Skin epidermis (tissue), 12 donors: ENCODE measurements around the gene APOD.
"Not testable (repeated sequence)": the region's sequence is repeated elsewhere in the genome, so short reads cannot be mapped to it uniquely, and the experiment has no call there.

Experiments
- H3K27ac ChIP-seq, 21 experiments: fragments of 200-600 bp; sonication (generic) in 11 of 21; one replicate each; pipeline ENCODE4 v1.5.0; 2020; ENCODE audit warnings: mild to moderate bottlenecking in 3 of 21, inconsistent platforms in 2 of 21, moderate library complexity in 2 of 21
- H3K4me3 ChIP-seq, 7 experiments: fragments of 200-600 bp; sonication (generic) in 2 of 7; one replicate each; pipeline ENCODE4 v1.5.0; 2020; ENCODE audit warnings: inconsistent platforms in 2 of 7, mild to moderate bottlenecking in 2 of 7, moderate library complexity in 1 of 7

APOD gene

GRCh38 chr3:195591220-195591619, 7.5 kb upstream of the APOD start:
- Histone ChIP-seq H3K27ac (no peak overlapping the region), H3K4me3 (no peak overlapping the region)

GRCh38 chr3:195590381-195590780, 6.6 kb upstream of the APOD start:
- not testable (repeated sequence) for H3K27ac ChIP-seq, H3K4me3 ChIP-seq

- H3K4me3 ChIP-seq, H3K27ac ChIP-seq: not testable (repeated sequence)
These were observed 6.1 kb upstream of the APOD start for GRCh38 chr3:195589796-195590195.

- peak overlapping the region in 2 of 21 experiments; percentile 42 to 44 for H3K27ac ChIP-seq
- H3K4me3 ChIP-seq, result no peak overlapping the region
These were observed 4.1 kb upstream of the APOD start for GRCh38 chr3:195587824-195588223.

- Histone ChIP-seq H3K4me3 (no peak overlapping the region), H3K27ac (peak overlapping the region in 4 of 21 experiments; percentile 8 to 44 (median 26))
These were observed 3.7 kb upstream of the APOD start for GRCh38 chr3:195587406-195587805.

GRCh38 chr3:195584543-195584870, 767 bp upstream of the APOD start:
- H3K4me3 ChIP-seq, result no peak overlapping the region
- peak overlapping the region in 13 of 21 experiments; percentile 9 to 81 (median 54) for H3K27ac ChIP-seq

- H3K4me3 ChIP-seq, result peak overlapping the region in 1 of 7 experiments; percentile 24
- H3K27ac ChIP-seq, result peak overlapping the region in 4 of 21 experiments; percentile 7 to 72 (median 22)
These were observed 793 bp downstream of the APOD start for GRCh38 chr3:195582947-195583346.

- H3K4me3 ChIP-seq, result peak overlapping the region in 1 of 7 experiments; percentile 17
- H3K27ac ChIP-seq, result peak overlapping the region in 6 of 21 experiments; percentile 2 to 33 (median 20)
These were observed 2.8 kb downstream of the APOD start for GRCh38 chr3:195580744-195581443.

- H3K4me3 ChIP-seq, result no peak overlapping the region
- no peak overlapping the region for H3K27ac ChIP-seq
These were observed 4.5 kb downstream of the APOD start for GRCh38 chr3:195579281-195579680.

GRCh38 chr3:195578565-195578964, 5.2 kb downstream of the APOD start:
- Histone ChIP-seq H3K27ac (no peak overlapping the region), H3K4me3 (no peak overlapping the region)

GRCh38 chr3:195577645-195578177, 6.0 kb downstream of the APOD start:
- no peak overlapping the region for H3K27ac ChIP-seq
- H3K4me3 ChIP-seq, result no peak overlapping the region

- H3K4me3 ChIP-seq, result no peak overlapping the region
- H3K27ac ChIP-seq, result no peak overlapping the region
These were observed 9.0 kb downstream of the APOD start for GRCh38 chr3:195574497-195575304.

GRCh38 chr3:195573611-195574496, 9.9 kb downstream of the APOD start:
- H3K27ac ChIP-seq, result no peak overlapping the region
- no peak overlapping the region for H3K4me3 ChIP-seq

- Histone ChIP-seq H3K27ac (no peak overlapping the region), H3K4me3 (no peak overlapping the region)
These were observed 12.4 kb downstream of the APOD start for GRCh38 chr3:195571361-195571760.

GRCh38 chr3:195570912-195571311, 12.8 kb downstream of the APOD start:
- no peak overlapping the region for H3K27ac ChIP-seq
- no peak overlapping the region for H3K4me3 ChIP-seq

- Histone ChIP-seq H3K27ac (no peak overlapping the region), H3K4me3 (no peak overlapping the region)
These were observed 13.4 kb downstream of the APOD start for GRCh38 chr3:195570344-195570743.

GRCh38 chr3:195568630-195569029, 15.1 kb downstream of the APOD start:
- Histone ChIP-seq H3K4me3 (no peak overlapping the region), H3K27ac (no peak overlapping the region)

GRCh38 chr3:195566797-195567196, 16.9 kb downstream of the APOD start:
- H3K4me3 ChIP-seq, result no peak overlapping the region
- no peak overlapping the region for H3K27ac ChIP-seq

GRCh38 chr3:195565716-195566115, 18.0 kb downstream of the APOD start:
- H3K4me3 ChIP-seq, result no peak overlapping the region
- no peak overlapping the region for H3K27ac ChIP-seq

GRCh38 chr3:195563317-195563716, 20.4 kb downstream of the APOD start:
- no peak overlapping the region for H3K27ac ChIP-seq

More at GRCh38 chr3:195563317-195563716, 20.4 kb downstream of the APOD start:
- H3K4me3 ChIP-seq, result no peak overlapping the region
